ENCODE measurements around the gene SLC35A3.

SLC35A3 gene

DNA sequence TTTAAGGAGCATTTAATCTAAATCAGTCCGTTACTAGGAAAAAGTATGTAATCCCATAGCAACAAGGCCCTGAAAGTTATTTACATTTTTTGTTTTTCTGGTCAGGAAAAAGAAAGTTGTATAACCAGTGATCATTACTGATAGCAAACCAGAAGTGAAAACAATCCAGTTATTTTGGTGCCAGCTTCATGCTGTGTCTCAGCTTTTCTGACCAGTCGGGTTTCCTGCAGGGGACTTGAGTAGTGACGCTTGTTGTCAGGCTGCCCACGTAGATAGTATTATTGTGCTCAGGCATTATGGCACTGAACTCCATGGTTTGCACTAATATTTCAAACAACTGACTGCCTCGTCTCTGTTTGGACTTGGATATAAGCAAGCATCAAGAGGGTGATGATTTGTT is 107.7 kb downstream of the SLC35A3 start:
- DNase-seq = no peak

DNA sequence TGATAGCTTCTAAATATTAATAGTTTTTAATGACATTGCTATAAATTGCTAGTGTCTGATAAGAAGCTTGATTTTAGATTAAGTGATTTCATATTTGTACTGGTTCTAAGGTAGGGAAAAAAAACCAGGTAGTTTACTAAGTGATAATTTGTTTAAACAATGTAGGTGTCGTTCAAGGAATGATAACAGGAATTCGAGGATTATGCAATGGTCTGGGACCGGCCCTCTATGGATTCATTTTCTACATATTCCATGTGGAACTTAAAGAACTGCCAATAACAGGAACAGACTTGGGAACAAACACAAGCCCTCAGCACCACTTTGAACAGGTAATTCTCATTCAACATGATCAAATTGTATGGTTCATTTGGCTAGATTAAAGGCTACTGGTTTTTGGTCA is 110.5 kb downstream of the SLC35A3 start:
- no peak for DNase-seq
